B cell (primary cell): ENCODE measurements around the gene TNRC6C. TPM values are rescaled to one million over a fixed set of nuclear protein-coding genes. Genes with fewer than 3 reads are reported as not detected.
"Not testable (repeated sequence)": the region's sequence is repeated elsewhere in the genome, so short reads cannot be mapped to it uniquely, and the experiment has no call there.

ENCODE experiments used
- ATAC-seq: fragments of 200-7000 bp; cut with Tn5 transposase; one replicate; pipeline ENCODE4 v1.10.0; 2021; ENCODE audit warnings: low read depth, mild to moderate bottlenecking, moderate number of reproducible peaks, moderate library complexity
- CTCF ChIA-PET: fragments of 350-600 bp; sonication (Branson Sonifier 250); formaldehyde crosslinking; loops from one replicate; lab custom pipeline; 2021; ENCODE audit warnings: antibody characterized with exemption, inconsistent platforms; lab: Charles Lee
- POLR2A ChIA-PET: fragments of 350-600 bp; sonication (Branson Sonifier 250); formaldehyde crosslinking; loops from one replicate; lab custom pipeline; 2021; ENCODE audit warnings: antibody characterized with exemption; lab: Charles Lee
- DNase-seq: peaks from one replicate; pipeline ENCODE4 v3.0.0; 2013
- H2AFZ ChIP-seq: 2 replicates; pipeline ENCODE4 v1.6.1; 2012; ENCODE audit warnings: mild to moderate bottlenecking, low read depth, low read length; ENCODE audit not compliant: insufficient read depth, poor library complexity, severe bottlenecking
- H3K27ac ChIP-seq, 2 donors: 1 replicate in 1 of 2; 2 replicates in 1 of 2; pipeline ENCODE4 v1.5.1; 2012 to 2013; ENCODE audit warnings: low read length in 2 of 2, mild to moderate bottlenecking in 2 of 2, moderate library complexity in 1 of 2
- H3K27me3 ChIP-seq, 4 experiments: fragments of 200-600 bp in 1 of 4; sonication (generic) in 1 of 4; replicated peaks in 1 of 4; 1 replicate in 2 of 4; 2 replicates in 2 of 4; pipeline versions ENCODE4 v1.6.1 to v1.7.0; 2013 to 2016; ENCODE audit warnings: low read length in 3 of 4, mild to moderate bottlenecking in 2 of 4, mixed read lengths in 1 of 4, moderate library complexity in 1 of 4; ENCODE audit not compliant: insufficient read depth in 4 of 4, control insufficient read depth in 3 of 4; ENCODE audit errors: control extremely low read depth in 1 of 4
- H3K36me3 ChIP-seq, 2 experiments: replicated peaks in 1 of 2; 1 replicate in 1 of 2; 2 replicates in 1 of 2; pipeline versions ENCODE4 v1.6.1 to v1.7.1; 2013; ENCODE audit warnings: low read length in 1 of 2; ENCODE audit not compliant: insufficient read depth in 2 of 2, control insufficient read depth in 1 of 2; ENCODE audit errors: control extremely low read depth in 1 of 2, extremely low read depth in 1 of 2
- H3K4me1 ChIP-seq, 2 donors: fragments of 200-600 bp in 1 of 2; sonication (generic) in 1 of 2; 1 replicate in 1 of 2; 2 replicates in 1 of 2; pipeline versions ENCODE4 v1.5.1 to v1.6.1; 2013 to 2017; ENCODE audit warnings: low read length in 2 of 2; ENCODE audit not compliant: control insufficient read depth in 2 of 2, insufficient read depth in 2 of 2
- H3K4me2 ChIP-seq: replicated peaks from 2 replicates; pipeline ENCODE3; 2012; ENCODE audit warnings: mild to moderate bottlenecking, low read depth, low read length; ENCODE audit not compliant: poor library complexity, severe bottlenecking
- H3K4me3 ChIP-seq, 5 experiments: fragments of 200-600 bp in 1 of 5; sonication (generic) in 1 of 5; 1 replicate in 3 of 5; 2 replicates in 2 of 5; pipeline versions ENCODE4 v1.5.1 to v1.7.0; 2011 to 2016; ENCODE audit warnings: low read length in 4 of 5, mild to moderate bottlenecking in 4 of 5, low read depth in 2 of 5, control low read depth in 1 of 5, moderate library complexity in 1 of 5; ENCODE audit not compliant: insufficient read depth in 1 of 5; ENCODE audit errors: control extremely low read depth in 1 of 5, extremely low read depth in 1 of 5
- H3K79me2 ChIP-seq: fragments of 200-600 bp; sonication (generic); one replicate; pipeline ENCODE4 v1.6.0; 2016; ENCODE audit warnings: low read length; ENCODE audit not compliant: control insufficient read depth, insufficient read depth
- H3K9ac ChIP-seq: fragments of 200-600 bp; sonication (generic); 2 replicates; pipeline ENCODE4 v1.6.1; 2017; ENCODE audit warnings: mild to moderate bottlenecking, low read length, moderate library complexity
- H3K9me3 ChIP-seq, 3 donors: one replicate each; pipeline versions ENCODE4 v1.6.1 to v1.7.1; 2013; ENCODE audit warnings: low read length in 2 of 3; ENCODE audit not compliant: control insufficient read depth in 2 of 3, insufficient read depth in 1 of 3; ENCODE audit errors: control extremely low read depth in 1 of 3
- H4K20me1 ChIP-seq: 2 replicates; pipeline ENCODE4 v1.6.0; 2012; ENCODE audit warnings: mild to moderate bottlenecking, low read length; ENCODE audit not compliant: insufficient read depth, control insufficient read depth, poor library complexity, severe bottlenecking
- H3K27ac Mint-ChIP-seq: one replicate; pipeline ENCODE4 v1.8.0; 2021; ENCODE audit warnings: mixed read lengths
- H3K27me3 Mint-ChIP-seq: one replicate; pipeline ENCODE4 v1.8.0; 2021; ENCODE audit warnings: mixed read lengths
- H3K4me1 Mint-ChIP-seq: one replicate; pipeline ENCODE4 v1.8.0; 2021; ENCODE audit warnings: mixed read lengths
- H3K4me3 Mint-ChIP-seq: one replicate; pipeline ENCODE4 v1.8.0; 2021; ENCODE audit warnings: mixed read lengths
- H3K9me3 Mint-ChIP-seq: one replicate; pipeline ENCODE4 v1.8.0; 2022; ENCODE audit warnings: mixed read lengths; ENCODE audit not compliant: insufficient read depth
- CTCF ChIP-seq: fragments of 200-600 bp; IDR thresholded peaks from one replicate; pipeline ENCODE4 v1.8.0; 2022; ENCODE audit warnings: antibody characterized with exemption, mild to moderate bottlenecking
- EZH2 ChIP-seq: IDR thresholded peaks from 2 replicates; pipeline ENCODE4 v1.6.1; 2012; ENCODE audit warnings: borderline replicate concordance, low read depth, mild to moderate bottlenecking, moderate library complexity, low read length; ENCODE audit not compliant: insufficient read depth, poor library complexity, severe bottlenecking
- WGBS: methylation state at CpG from one replicate; pipeline ENCODE4 v1.1.5; 2013; ENCODE audit warnings: missing lambda C conversion rate; ENCODE audit not compliant: insufficient coverage; 5-methylcytosine and 5-hydroxymethylcytosine counted together
- intact Hi-C: fragments of 100-400 bp; cut with micrococcal nuclease; formaldehyde crosslinking; loops from one replicate; pipeline ENCODE4 v1.10.0; 2022
- polyA plus RNA-seq: library from polyadenylated mRNA; depleted of rRNA; stranded (reverse); fragments of >200 nt; gene quantifications from 2 replicates; pipeline ENCODE4 v1.2.3, GENCODE V29; 2012
- total RNA-seq, 2 donors: library from RNA; stranded (reverse); fragments of 120-200 nt in 1 of 2; gene quantifications; 1 replicate in 1 of 2; 2 replicates in 1 of 2; pipeline versions ENCODE4 v1.2.3 to v1.2.4, GENCODE V29; 2013 to 2022

Gene TNRC6C
- total and polyA plus RNA-seq, 2 donors (not counting 1 experiment from before 2014, with no cell fraction given), result 3.9 to 63.8 TPM

DNA sequence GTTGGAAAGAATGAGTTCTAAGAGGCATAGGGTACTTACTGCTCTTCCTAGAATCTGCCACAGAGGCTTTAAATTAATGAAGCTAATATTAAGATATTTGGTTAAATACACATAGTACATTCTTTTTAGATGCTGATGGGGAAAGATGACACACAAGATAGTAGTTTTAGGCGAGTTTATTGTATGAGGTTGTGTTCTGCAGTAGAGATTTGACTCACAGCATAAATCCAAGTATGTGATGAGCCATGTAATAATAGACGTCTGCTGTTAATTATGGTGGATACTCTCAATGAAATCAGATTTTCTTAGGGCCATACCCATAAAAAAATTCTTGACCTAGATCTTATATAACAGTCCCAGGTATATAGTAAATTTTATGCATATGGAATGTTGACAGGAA is 8.0 kb downstream of the TNRC6C start:
- no peak overlapping the region for H3K27ac Mint-ChIP-seq

GRCh38 chr17:77968788-77969187 is 10.3 kb downstream of the TNRC6C start:
- Histone ChIP-seq H3K9me3 (no peaks in the 10 kb centered on the region), H3K27me3 (no peaks in the 10 kb centered on the region), H3K4me1 (peaks cover 0 to 2% of the 10 kb centered on the region in 2 donors), H3K4me2 (no peak overlapping the region), H3K36me3 (peaks cover 0 to 2% of the 10 kb centered on the region in 2 experiments), H3K4me3 (no peak overlapping the region), H3K27ac (no peak overlapping the region), H4K20me1 (peaks cover 94% of the 10 kb centered on the region), H3K9ac (no peak overlapping the region), H2AFZ (no peak overlapping the region), H3K79me2 (peaks cover 98% of the 10 kb centered on the region)
- no peak for ATAC-seq
- Mint-ChIP-seq H3K27me3 (no peaks in the 10 kb centered on the region), H3K9me3 (no peaks in the 10 kb centered on the region), H3K4me1 (peaks cover 45% of the 10 kb centered on the region), H3K27ac (no peak overlapping the region), H3K4me3 (no peak overlapping the region)
- ChIA-PET POLR2A (interaction anchor here (2.2 kb wide), 1 partner anchor 11 kb away, joined by 5 read pairs; the partner anchor contains the start of gene TNRC6C), CTCF (no interaction called here)
- TF ChIP-seq CTCF, result no peak
- no peak for TF ChIP-seq EZH2
- 100% methylated on average over 1 of the region's 3 CpGs for WGBS
- intact Hi-C loops, result no loop called here
- no peak for DNase-seq

More for the DNA sequence above, 8.0 kb downstream of the TNRC6C start:
- Histone ChIP-seq H3K36me3 (no peaks in the 10 kb centered on the region), H3K4me3 (no peak overlapping the region), H4K20me1 (peaks cover 97% of the 10 kb centered on the region), H3K9ac (no peak overlapping the region), H3K4me2 (no peak overlapping the region), H3K4me1 (peaks cover 0 to 18% of the 10 kb centered on the region in 2 donors), H3K27me3 (peaks cover 0 to 2% (median 0%) of the 10 kb centered on the region in 4 experiments), H3K79me2 (peaks cover 100% of the 10 kb centered on the region), H2AFZ (no peak overlapping the region), H3K9me3 (no peaks in the 10 kb centered on the region), H3K27ac (no peak overlapping the region)
- no peaks in the 10 kb centered on the region for H3K9me3 Mint-ChIP-seq
- H3K4me3 Mint-ChIP-seq, result no peak overlapping the region
- no CpG with 5 or more reads among the region's 2 CpGs for WGBS
- H3K4me1 Mint-ChIP-seq, result peaks cover 49% of the 10 kb centered on the region
- peaks cover under 1% of the 10 kb centered on the region for H3K27me3 Mint-ChIP-seq
- TF ChIP-seq CTCF, result no peak
- TF ChIP-seq EZH2, result no peak
- intact Hi-C loops, result no loop called here
- DNase-seq, result no peak
- POLR2A ChIA-PET, result interaction anchor here (0.6 kb wide), 1 partner anchor 553 kb away, joined by 5 read pairs; no protein-coding TSS in a partner anchor
- no peak for ATAC-seq
- CTCF ChIA-PET, result no interaction called here

DNA sequence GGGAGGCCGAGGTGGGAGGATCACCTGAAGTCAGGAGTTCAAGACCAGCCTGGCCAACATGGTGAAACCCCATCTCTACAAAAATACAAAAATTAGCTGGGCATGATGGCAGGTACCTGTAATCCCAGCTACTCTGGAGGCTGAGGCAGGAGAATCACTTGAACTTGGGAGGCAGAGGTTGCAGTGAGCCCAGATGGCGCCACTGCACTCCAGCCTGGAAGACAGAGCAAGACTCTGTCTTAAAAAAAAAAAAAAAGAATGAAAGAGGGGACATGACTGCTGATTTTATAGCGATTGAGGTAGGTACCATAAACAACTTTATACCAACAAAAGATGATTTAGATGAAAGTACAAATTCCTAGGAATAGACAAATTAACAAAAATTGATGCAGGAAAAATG is 13.8 kb downstream of the TNRC6C start:
- H3K4me2 ChIP-seq, H3K9me3 Mint-ChIP-seq, H3K36me3 ChIP-seq, H3K27me3 ChIP-seq, H2AFZ ChIP-seq, H3K9me3 ChIP-seq, H3K27ac ChIP-seq, H3K27me3 Mint-ChIP-seq, ATAC-seq, H3K4me3 ChIP-seq, H3K4me1 ChIP-seq, DNase-seq, intact Hi-C loops, H3K9ac ChIP-seq, H3K4me3 Mint-ChIP-seq, H3K27ac Mint-ChIP-seq, POLR2A ChIA-PET: not testable (repeated sequence)
- CTCF ChIA-PET, result interaction anchor here (1.6 to 1.7 kb wide), 2 partner anchors 14 to 199 kb away, joined by 4 read pairs; partner anchors contain the start of gene TNRC6C
- Histone ChIP-seq H4K20me1 (peaks cover 93% of the 10 kb centered on the region), H3K79me2 (peaks cover 84% of the 10 kb centered on the region)
- peaks cover 33% of the 10 kb centered on the region for H3K4me1 Mint-ChIP-seq
- no CpG with 5 or more reads among the region's 3 CpGs for WGBS
